Activated T-helper 2 cell treated with anti-CD3 and anti-CD28 coated beads, Interferon-gamma antibody, Interleukin-2, Interleukin-4, amounts not matched to agents 10 μg/mL and 5 μg/mL and 100 μg/mL, durations not matched to agents 14 hours and 24 hours and 36 hours (primary cell): ENCODE results near the gene TOP2A. TPM values are rescaled to one million over a fixed set of nuclear protein-coding genes. Genes with fewer than 3 reads are reported as not detected.

Experiments used
- total RNA-seq: library from RNA; stranded (reverse); gene quantifications from 2 replicates; pipeline ENCODE4 v1.2.3, GENCODE V29; 2022

The TOP2A gene
- total RNA-seq, 1 donor from 2014 or later, result 193 TPM

Other genes with a start within 250 kb of the TOP2A start
- gene RAPGEFL1, start 240.4 kb downstream of the TOP2A start, total RNA-seq, result 11.6 and 12.3 TPM in 2 replicates
- 26.9 and 27.2 TPM in 2 replicates for gene WIPF2, start 198.6 kb downstream of the TOP2A start, total RNA-seq
- gene CDC6, start 130.0 kb downstream of the TOP2A start, total RNA-seq, result 126 and 133 TPM in 2 replicates
- 30.4 and 35.1 TPM in 2 replicates for gene RARA, start 108.7 kb downstream of the TOP2A start, total RNA-seq
- gene GJD3, start 53.2 kb downstream of the TOP2A start, total RNA-seq, result 0.48 TPM in 1 of 2 replicates, not detected in the other
- gene IGFBP4, start 25.6 kb upstream of the TOP2A start, total RNA-seq, result 54.6 and 59.3 TPM in 2 replicates
- 8.7 and 9.0 TPM in 2 replicates for gene TNS4, start 83.7 kb upstream of the TOP2A start, total RNA-seq
- 367 and 374 TPM in 2 replicates for gene CCR7, start 147.6 kb upstream of the TOP2A start, total RNA-seq
- 126 and 131 TPM in 2 replicates for gene SMARCE1, start 229.9 kb upstream of the TOP2A start, total RNA-seq
- 0.43 TPM in 1 of 2 replicates, not detected in the other for gene KRT222, start 247.3 kb upstream of the TOP2A start, total RNA-seq